Type B pancreatic cell (in vitro differentiated cells): ENCODE data around the gene BIN1. TPM values are rescaled to one million over a fixed set of nuclear protein-coding genes. Genes with fewer than 3 reads are reported as not detected.

ENCODE experiments used
- DNase-seq: peaks from one replicate; pipeline ENCODE4 v3.0.0; 2021; ENCODE audit warnings: mixed read lengths; ENCODE audit not compliant: unreplicated experiment; ENCODE audit errors: extremely low spot score
- H3K27ac Mint-ChIP-seq: 2 replicates; pipeline ENCODE4 v1.8.0; 2021; ENCODE audit warnings: mild to moderate bottlenecking, mixed read lengths
- H3K27me3 Mint-ChIP-seq: 2 replicates; pipeline ENCODE4 v1.8.0; 2021; ENCODE audit warnings: mixed read lengths
- H3K36me3 Mint-ChIP-seq: 2 replicates; pipeline ENCODE4 v1.8.0; 2021; ENCODE audit warnings: mixed read lengths
- H3K4me1 Mint-ChIP-seq: one replicate; pipeline ENCODE4 v1.8.0; 2021; ENCODE audit warnings: mixed read lengths; ENCODE audit not compliant: unreplicated experiment
- H3K4me3 Mint-ChIP-seq: 2 replicates; pipeline ENCODE4 v1.8.0; 2021; ENCODE audit warnings: mild to moderate bottlenecking, mixed read lengths
- H3K9me3 Mint-ChIP-seq: 2 replicates; pipeline ENCODE4 v1.8.0; 2021; ENCODE audit warnings: mixed read lengths
- total RNA-seq: library from RNA; stranded (reverse); gene quantifications from 2 replicates; pipeline ENCODE4 v1.2.1, GENCODE V29; 2021; ENCODE audit warnings: low replicate concordance
- TF ChIP-seq, protein P1 (sequence below): fragments of 200-600 bp; sonication (generic); conservative IDR thresholded peaks from 2 replicates; pipeline ENCODE4 v1.5.0; 2021; ENCODE audit warnings: antibody characterized with exemption, mild to moderate bottlenecking

The BIN1 gene
- total RNA-seq, 1 donor from 2014 or later: 63.4 TPM

DNA sequence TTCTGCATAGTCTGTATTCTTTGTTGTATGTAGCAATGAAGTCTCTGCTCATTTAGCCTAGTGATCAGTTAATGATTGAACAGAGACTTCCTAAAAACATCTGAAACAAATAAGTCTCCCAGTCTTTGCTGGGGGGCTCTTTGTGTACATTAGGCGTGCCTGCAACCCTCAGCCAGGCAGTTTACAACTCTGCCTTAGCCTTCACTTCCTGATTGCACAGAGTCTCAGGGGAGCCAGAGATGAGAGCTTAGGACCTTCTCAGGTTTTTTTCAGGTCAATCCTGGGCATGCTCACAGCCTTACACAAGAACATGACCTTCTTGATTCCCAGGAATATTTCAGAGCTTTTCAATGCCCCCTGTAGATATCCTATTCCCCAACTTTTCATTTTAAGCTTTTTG lies 44.0 kb upstream of the BIN1 start:
- Mint-ChIP-seq H3K27me3 (no peaks in the 10 kb centered on the region), H3K27ac (no peak overlapping the region), H3K4me3 (no peak overlapping the region), H3K9me3 (no peaks in the 10 kb centered on the region), H3K4me1 (peaks cover 11% of the 10 kb centered on the region), H3K36me3 (no peaks in the 10 kb centered on the region)
- TF ChIP-seq, protein P1, sequence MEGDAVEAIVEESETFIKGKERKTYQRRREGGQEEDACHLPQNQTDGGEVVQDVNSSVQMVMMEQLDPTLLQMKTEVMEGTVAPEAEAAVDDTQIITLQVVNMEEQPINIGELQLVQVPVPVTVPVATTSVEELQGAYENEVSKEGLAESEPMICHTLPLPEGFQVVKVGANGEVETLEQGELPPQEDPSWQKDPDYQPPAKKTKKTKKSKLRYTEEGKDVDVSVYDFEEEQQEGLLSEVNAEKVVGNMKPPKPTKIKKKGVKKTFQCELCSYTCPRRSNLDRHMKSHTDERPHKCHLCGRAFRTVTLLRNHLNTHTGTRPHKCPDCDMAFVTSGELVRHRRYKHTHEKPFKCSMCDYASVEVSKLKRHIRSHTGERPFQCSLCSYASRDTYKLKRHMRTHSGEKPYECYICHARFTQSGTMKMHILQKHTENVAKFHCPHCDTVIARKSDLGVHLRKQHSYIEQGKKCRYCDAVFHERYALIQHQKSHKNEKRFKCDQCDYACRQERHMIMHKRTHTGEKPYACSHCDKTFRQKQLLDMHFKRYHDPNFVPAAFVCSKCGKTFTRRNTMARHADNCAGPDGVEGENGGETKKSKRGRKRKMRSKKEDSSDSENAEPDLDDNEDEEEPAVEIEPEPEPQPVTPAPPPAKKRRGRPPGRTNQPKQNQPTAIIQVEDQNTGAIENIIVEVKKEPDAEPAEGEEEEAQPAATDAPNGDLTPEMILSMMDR: no peak
- no peak for DNase-seq

- no peak overlapping the region for H3K4me3 Mint-ChIP-seq
- H3K4me1 Mint-ChIP-seq: no peaks in the 10 kb centered on the region
- H3K9me3 Mint-ChIP-seq: no peaks in the 10 kb centered on the region
- no peaks in the 10 kb centered on the region for H3K27me3 Mint-ChIP-seq
- no peak for DNase-seq
- no peak overlapping the region for H3K27ac Mint-ChIP-seq
- TF ChIP-seq, protein P1: no peak
- H3K36me3 Mint-ChIP-seq: no peaks in the 10 kb centered on the region
Observed at GRCh38 chr2:127149384-127149783, 42.4 kb upstream of the BIN1 start.

DNA sequence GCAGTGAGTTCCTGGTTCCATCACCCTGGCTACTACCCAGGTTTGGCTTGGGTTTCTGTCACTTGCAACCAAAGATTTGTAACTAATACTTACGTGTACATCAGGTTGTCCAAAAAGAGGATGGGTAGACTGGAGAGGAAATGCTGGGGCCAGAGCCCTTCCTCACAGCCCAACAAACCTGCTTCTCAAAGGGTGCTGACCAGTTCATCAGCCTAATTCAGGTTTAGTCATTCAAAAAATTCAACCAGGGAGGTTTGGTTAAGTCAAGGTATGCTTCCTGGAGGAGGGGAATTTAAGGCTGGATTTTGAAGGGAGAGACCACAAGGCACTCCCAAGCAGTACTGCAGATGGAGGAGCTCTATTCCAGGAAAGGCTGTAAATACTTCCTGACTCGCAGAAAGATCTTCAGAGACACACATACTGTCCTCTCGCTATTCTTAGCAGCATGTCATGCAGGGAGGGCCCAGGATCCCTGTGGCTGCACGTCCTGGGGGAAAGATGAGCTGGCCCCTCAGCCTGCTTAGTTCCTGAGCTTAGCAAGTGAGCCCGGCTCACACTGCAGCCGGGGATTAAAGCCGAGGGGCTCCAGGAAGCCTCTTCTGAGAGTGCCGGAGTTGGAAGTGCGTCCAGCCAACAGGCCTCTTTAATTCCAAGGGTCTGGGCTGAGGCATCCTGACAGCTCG lies 40.0 kb upstream of the BIN1 start:
- Mint-ChIP-seq H3K4me1 (no peaks in the 10 kb centered on the region), H3K27ac (no peak overlapping the region), H3K27me3 (no peaks in the 10 kb centered on the region), H3K4me3 (no peak overlapping the region), H3K36me3 (no peaks in the 10 kb centered on the region), H3K9me3 (no peaks in the 10 kb centered on the region)
- DNase-seq: no peak
- TF ChIP-seq, protein P1: no peak

DNA sequence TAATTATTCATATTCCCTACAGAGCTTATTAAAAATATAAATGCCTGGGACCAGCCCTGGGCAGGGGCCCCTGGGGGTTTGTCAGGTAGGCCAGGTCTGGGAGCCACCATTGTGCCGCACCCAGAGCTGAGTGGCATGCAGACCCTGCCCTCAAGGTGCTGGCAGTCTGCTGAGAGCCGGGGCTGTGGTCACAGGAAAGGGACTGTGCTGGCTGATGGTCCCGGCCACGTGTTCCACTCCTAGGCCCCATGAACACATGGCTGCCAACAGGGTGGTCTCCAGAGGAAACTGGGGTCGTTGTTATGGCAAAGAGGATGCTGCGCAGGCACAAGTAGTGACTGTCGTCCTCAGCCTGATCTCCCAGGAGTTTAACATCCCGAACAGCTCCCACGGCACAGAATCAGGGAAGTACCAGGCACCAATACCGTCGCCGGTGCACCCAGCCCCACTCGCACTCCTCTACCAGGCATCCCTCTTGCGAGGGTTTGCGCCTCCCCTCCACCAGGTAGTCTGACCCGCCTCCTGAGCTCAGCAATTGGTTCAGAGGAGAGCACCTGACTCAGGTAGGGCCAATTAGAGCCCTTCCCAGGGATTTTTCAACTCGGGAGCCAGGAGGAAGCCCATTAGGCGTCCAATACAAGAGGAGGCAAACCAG lies 39.2 kb upstream of the BIN1 start:
- H3K36me3 Mint-ChIP-seq: no peaks in the 10 kb centered on the region
- no peaks in the 10 kb centered on the region for H3K9me3 Mint-ChIP-seq
- H3K4me1 Mint-ChIP-seq: no peaks in the 10 kb centered on the region
- no peaks in the 10 kb centered on the region for H3K27me3 Mint-ChIP-seq
- peak; percentile 57 for DNase-seq
- no peak overlapping the region for H3K4me3 Mint-ChIP-seq
- TF ChIP-seq, protein P1: no peak
- no peak overlapping the region for H3K27ac Mint-ChIP-seq

GRCh38 chr2:127145280-127145895 lies 38.4 kb upstream of the BIN1 start:
- Mint-ChIP-seq H3K9me3 (no peaks in the 10 kb centered on the region), H3K36me3 (no peaks in the 10 kb centered on the region), H3K27ac (no peak overlapping the region), H3K27me3 (peaks cover 4% of the 10 kb centered on the region), H3K4me1 (no peaks in the 10 kb centered on the region), H3K4me3 (no peak overlapping the region)
- peak; percentile 37 for DNase-seq
- TF ChIP-seq, protein P1: no peak
